Body of pancreas (tissue), 4 donors: ENCODE measurements around the gene GNAO1.

ENCODE experiments used
- CTCF ChIP-seq, 7 experiments: fragments of 450-650 bp in 4 of 7; fragments of 200-600 bp in 3 of 7; sonication (generic) in 3 of 7; IDR thresholded peaks; one replicate each; pipeline ENCODE4 v1.5.1; 2016 to 2019; ENCODE audit warnings: antibody characterized with exemption in 7 of 7
- POLR2A ChIP-seq, 3 donors: fragments of 450-650 bp; IDR thresholded peaks; one replicate each; pipeline ENCODE4 v1.6.1; 2016; ENCODE audit warnings: antibody characterized with exemption in 3 of 3, mild to moderate bottlenecking in 2 of 3

- TF ChIP-seq CTCF (IDR thresholded peaks at IDR 0.05) (no peak), POLR2A (IDR thresholded peaks at IDR 0.05) (no peak)
Measured at GRCh38 chr16:56227936-56228335, 36.6 kb downstream of the GNAO1 start.
